Measurements from ENCODE around the gene COL18A1. TPM values are rescaled to one million over a fixed set of nuclear protein-coding genes. Genes with fewer than 3 reads are reported as not detected.

The COL18A1 gene
- total RNA-seq, 1 experiment from 2014 or later: 3.3 TPM

DNA sequence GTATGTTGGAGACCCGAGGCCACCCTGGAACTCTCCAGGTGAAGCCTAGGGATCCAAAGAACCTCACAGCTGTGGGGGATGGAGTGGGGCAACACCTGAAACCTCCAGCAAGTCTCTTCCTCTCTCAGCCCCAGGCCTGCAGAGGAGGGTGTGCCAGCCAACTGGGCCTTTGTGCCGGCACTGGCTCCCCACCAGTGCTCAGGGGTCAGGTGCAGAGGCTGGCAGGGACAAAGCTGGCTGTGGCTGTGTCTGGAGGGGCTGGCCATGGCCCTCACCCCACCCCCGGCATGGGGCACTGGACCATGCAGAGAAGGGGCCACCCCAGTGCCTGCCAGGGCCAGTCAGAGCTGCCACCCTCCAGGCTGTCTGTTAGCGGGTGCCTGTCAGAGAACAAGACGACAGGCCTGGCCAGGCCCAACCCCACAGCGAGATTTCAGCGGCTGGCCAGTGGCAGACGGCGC, 3.9 kb downstream of the COL18A1 start:
- no peak for DNase-seq (ENCODE audit: low spot score)
- TF ChIP-seq, protein P1, sequence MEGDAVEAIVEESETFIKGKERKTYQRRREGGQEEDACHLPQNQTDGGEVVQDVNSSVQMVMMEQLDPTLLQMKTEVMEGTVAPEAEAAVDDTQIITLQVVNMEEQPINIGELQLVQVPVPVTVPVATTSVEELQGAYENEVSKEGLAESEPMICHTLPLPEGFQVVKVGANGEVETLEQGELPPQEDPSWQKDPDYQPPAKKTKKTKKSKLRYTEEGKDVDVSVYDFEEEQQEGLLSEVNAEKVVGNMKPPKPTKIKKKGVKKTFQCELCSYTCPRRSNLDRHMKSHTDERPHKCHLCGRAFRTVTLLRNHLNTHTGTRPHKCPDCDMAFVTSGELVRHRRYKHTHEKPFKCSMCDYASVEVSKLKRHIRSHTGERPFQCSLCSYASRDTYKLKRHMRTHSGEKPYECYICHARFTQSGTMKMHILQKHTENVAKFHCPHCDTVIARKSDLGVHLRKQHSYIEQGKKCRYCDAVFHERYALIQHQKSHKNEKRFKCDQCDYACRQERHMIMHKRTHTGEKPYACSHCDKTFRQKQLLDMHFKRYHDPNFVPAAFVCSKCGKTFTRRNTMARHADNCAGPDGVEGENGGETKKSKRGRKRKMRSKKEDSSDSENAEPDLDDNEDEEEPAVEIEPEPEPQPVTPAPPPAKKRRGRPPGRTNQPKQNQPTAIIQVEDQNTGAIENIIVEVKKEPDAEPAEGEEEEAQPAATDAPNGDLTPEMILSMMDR (conservative IDR thresholded peaks at IDR 0.05; ENCODE audit: low read depth, low read length): no peak
- POLR2A ChIA-PET (ENCODE audit: low non-redundant PET): no interaction called here
- no TSS peak for BruUV-seq (replicated peaks)
- Histone ChIP-seq H3K27ac (ENCODE audit: low read depth, low read length, poor library complexity, severe bottlenecking) (no peak overlapping the region), H3K4me3 (ENCODE audit: low read depth, low read length, poor library complexity, severe bottlenecking) (no peak overlapping the region), H3K4me1 (ENCODE audit: insufficient read depth, low read length, poor library complexity, severe bottlenecking) (peaks cover 5% of the 10 kb centered on the region), H3K9me3 (ENCODE audit: low read depth, low read length, poor library complexity, severe bottlenecking) (no peaks in the 10 kb centered on the region), H3K27me3 (replicated peaks; ENCODE audit: insufficient read depth, low read depth, low read length, poor library complexity) (peaks cover 6% of the 10 kb centered on the region), H3K36me3 (ENCODE audit: insufficient read depth, low read length, poor library complexity, severe bottlenecking) (no peaks in the 10 kb centered on the region)
- CTCF ChIA-PET: no interaction called here
- intact Hi-C loops (cut with micrococcal nuclease; ENCODE audit: unreplicated experiment): no loop called here

DNA sequence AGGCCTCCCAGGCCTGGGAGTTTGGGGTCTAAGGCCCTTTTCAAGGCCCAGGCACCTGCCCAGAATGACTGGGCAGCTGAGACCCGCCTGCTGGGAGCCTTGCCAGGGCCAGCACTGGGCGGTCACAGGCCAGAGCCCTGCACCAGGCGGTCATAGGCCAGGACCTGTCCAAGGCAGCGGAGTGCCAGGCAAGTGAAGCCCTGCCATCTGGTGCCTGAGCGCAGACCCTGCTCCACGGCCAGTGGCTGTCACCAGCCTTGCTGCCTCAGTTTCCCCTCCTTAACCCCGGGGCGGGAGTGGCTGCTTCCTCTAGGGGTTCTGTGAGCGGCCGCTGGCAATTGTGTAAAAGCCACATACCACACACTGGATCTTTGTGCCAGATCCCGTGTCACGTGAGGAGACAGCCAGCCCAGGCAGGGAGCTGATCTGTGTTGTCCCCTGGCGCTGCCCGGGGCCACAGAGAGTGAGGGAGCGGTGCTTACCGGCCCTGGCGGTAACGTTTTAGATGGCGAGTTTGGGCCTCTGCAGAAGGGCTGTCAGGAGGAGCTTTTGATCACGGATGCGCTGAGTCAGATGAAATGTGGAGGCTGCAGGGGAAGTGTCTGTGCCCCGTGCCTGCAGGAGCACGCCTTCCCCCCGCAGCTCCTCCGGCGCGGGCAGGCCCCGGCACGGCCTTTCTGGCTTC, 4.6 kb downstream of the COL18A1 start:
- Histone ChIP-seq H3K4me1 (ENCODE audit: insufficient read depth, low read length, poor library complexity, severe bottlenecking) (peaks cover under 1% of the 10 kb centered on the region), H3K27me3 (replicated peaks; ENCODE audit: insufficient read depth, low read depth, low read length, poor library complexity) (peaks cover 6% of the 10 kb centered on the region), H3K9me3 (ENCODE audit: low read depth, low read length, poor library complexity, severe bottlenecking) (no peaks in the 10 kb centered on the region), H3K4me3 (ENCODE audit: low read depth, low read length, poor library complexity, severe bottlenecking) (no peak overlapping the region), H3K27ac (ENCODE audit: low read depth, low read length, poor library complexity, severe bottlenecking) (no peak overlapping the region), H3K36me3 (ENCODE audit: insufficient read depth, low read length, poor library complexity, severe bottlenecking) (no peaks in the 10 kb centered on the region)
- ChIA-PET CTCF (no interaction called here), POLR2A (ENCODE audit: low non-redundant PET) (no interaction called here)
- intact Hi-C loops (cut with micrococcal nuclease; ENCODE audit: unreplicated experiment): no loop called here
- TF ChIP-seq, protein P1 (conservative IDR thresholded peaks at IDR 0.05; ENCODE audit: low read depth, low read length): no peak
- DNase-seq (ENCODE audit: low spot score): no peak
- BruUV-seq (replicated peaks): no TSS peak

DNA sequence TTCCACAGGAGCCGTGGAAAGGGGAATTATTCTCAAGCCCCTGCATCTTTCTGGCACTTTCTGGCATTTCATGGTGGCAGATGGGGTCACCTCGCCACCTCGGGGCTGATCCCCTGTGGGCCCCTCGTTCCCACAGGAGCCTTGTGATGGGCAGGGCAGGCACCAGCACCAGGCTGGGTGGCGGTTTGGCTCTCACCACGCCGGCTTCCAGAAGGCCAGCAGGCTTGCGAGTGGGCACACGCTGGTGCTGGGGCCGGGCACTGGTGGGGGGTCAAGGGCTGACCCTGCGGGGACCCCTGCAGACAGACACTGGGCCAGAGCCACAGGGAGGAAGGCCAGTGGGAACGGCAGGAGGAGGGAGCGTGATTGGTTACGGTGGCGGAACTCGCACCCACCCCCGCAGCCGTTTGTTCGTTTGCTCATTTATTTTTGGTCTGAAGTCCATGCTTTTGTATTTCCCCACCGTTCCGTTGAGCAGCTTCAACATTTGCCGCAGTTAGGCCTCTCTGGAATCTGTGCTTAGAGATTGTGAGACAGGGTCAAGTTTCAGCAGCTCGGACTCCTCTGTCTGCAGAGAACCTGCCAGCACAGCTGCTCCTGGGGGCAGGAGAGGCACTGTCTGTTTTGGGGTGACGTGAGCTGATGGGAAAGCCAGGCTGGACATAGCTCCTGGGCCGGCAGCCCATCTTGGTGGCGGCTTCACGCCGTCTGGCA, 5.3 kb downstream of the COL18A1 start:
- Histone ChIP-seq H3K36me3 (ENCODE audit: insufficient read depth, low read length, poor library complexity, severe bottlenecking) (no peaks in the 10 kb centered on the region), H3K27ac (ENCODE audit: low read depth, low read length, poor library complexity, severe bottlenecking) (no peak overlapping the region), H3K4me3 (ENCODE audit: low read depth, low read length, poor library complexity, severe bottlenecking) (no peak overlapping the region), H3K4me1 (ENCODE audit: insufficient read depth, low read length, poor library complexity, severe bottlenecking) (no peaks in the 10 kb centered on the region), H3K9me3 (ENCODE audit: low read depth, low read length, poor library complexity, severe bottlenecking) (no peaks in the 10 kb centered on the region), H3K27me3 (replicated peaks; ENCODE audit: insufficient read depth, low read depth, low read length, poor library complexity) (peaks cover 6% of the 10 kb centered on the region)
- BruUV-seq (replicated peaks): no TSS peak
- DNase-seq (ENCODE audit: low spot score): no peak
- TF ChIP-seq, protein P1 (conservative IDR thresholded peaks at IDR 0.05; ENCODE audit: low read depth, low read length): no peak
- no peak for TF ChIP-seq EZH2 (IDR thresholded peaks at IDR 0.05; ENCODE audit: borderline replicate concordance, low read depth, low read length, poor library complexity, severe bottlenecking)
- ChIA-PET CTCF (no interaction called here), POLR2A (ENCODE audit: low non-redundant PET) (no interaction called here)
- intact Hi-C loops (cut with micrococcal nuclease; ENCODE audit: unreplicated experiment): no loop called here
